Stimulated activated CD8-positive, alpha-beta memory T cell treated with anti-CD3 and anti-CD28 coated beads, Interleukin-12 subunit alpha, Interleukin-12 subunit beta, amount 100 ng/mL, for 1 hour (primary cell): ENCODE data around the gene C15orf39.

ENCODE experiments used
- DNase-seq: peaks from one replicate; pipeline ENCODE4 v3.0.0-alpha.2; 2020; ENCODE audit warnings: low read depth

Gene C15orf39

GRCh38 chr15:75197062-75197630 is 4.5 kb upstream of the C15orf39 start:
- no peak for DNase-seq

DNA sequence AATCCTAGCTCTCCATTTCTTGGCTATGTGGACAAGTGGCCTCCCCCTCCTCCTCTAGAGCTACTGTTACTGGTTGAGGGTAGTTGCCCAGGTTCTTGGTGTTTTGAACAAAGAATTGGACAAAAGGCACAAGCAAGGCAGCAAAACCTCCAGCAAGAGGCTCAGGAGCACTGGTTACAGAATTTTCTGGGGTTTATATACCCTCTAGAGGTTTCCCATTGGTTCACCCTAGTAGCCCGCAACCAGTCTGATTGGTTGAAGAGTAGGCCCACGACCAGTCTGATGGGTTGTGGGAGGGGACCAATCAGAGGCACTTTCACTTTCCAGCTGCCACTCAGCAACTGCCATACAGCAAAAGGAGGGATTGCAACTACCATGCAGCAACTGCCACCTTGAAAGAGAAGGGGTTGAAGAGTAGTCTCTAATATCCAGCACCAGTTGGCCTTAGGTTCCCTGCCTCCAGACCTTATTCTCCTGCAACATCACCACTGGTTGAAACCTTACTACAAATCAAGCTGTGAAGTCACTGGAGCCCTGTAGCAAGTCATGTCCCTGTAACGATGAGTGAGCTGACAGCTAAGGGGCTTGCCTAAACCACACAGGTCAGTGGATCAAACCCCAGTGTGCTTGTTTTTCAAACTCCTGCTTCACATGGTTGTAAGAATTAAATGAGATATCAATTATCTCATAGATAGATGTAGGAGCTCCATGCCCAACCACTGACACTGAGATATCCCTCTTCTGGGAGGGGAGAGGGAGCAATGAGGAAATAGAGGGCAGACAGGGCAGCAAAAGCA is 2.9 kb upstream of the C15orf39 start:
- no peak for DNase-seq

DNA sequence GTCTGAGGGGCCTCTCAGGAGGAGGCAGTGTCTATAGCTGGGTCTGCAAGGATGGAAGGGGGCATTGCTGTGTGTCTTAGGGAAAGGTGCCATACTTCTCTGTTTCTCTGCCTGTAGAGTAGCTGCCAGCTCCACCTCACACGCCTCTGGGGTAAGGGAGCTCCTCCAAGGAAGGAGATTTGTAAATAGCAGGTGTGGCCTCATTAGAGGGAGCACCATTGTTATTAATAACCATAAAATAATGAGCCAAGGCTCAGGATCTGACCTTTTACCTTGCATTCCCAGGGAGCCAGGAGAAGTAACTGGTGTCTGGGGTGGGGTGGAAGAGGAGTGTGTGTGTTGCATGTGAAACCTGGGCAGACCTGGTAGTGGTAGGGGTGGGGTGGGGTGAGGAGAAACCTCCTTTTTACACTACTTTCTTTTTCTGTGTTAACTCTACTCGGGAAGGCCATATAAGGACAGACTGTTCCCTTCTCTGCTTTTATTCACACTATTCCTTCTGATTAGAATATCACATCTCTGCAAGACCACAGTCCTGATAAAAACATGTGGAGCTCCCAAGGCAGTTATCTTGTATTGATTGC is 2.2 kb upstream of the C15orf39 start:
- no peak for DNase-seq

DNA sequence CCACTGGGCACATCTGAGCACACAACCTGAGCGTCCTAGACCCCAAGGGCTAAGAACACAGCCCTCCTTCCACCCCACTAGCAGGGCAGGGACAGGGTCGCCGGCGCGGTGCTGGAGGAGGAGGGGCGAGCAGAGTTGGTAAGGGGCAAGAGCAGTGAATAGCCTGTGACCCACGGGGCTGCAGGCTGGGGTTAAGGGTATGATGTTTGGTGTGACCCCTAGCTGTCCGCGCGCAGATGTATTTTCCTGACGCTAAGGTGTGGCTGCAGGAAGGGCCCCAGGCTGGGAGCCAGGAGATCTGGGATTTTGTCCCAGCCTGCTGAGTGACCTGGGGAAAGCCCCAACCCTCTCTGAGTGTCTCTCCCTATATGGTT is 1.3 kb upstream of the C15orf39 start:
- no peak for DNase-seq

- DNase-seq = no peak
Measured at GRCh38 chr15:75200765-75201615, 692 bp upstream of the C15orf39 start.

GRCh38 chr15:75202251-75203016 is 752 bp downstream of the C15orf39 start:
- DNase-seq = peak; percentile 78

GRCh38 chr15:75203017-75203907 is 1.6 kb downstream of the C15orf39 start:
- no peak for DNase-seq

- DNase-seq = no peak
Measured at GRCh38 chr15:75203908-75204263, 2.2 kb downstream of the C15orf39 start.

- peak; percentile 72 for DNase-seq
Measured at GRCh38 chr15:75204340-75205063, 2.8 kb downstream of the C15orf39 start.

GRCh38 chr15:75205064-75205395 is 3.3 kb downstream of the C15orf39 start:
- DNase-seq = no peak

DNA sequence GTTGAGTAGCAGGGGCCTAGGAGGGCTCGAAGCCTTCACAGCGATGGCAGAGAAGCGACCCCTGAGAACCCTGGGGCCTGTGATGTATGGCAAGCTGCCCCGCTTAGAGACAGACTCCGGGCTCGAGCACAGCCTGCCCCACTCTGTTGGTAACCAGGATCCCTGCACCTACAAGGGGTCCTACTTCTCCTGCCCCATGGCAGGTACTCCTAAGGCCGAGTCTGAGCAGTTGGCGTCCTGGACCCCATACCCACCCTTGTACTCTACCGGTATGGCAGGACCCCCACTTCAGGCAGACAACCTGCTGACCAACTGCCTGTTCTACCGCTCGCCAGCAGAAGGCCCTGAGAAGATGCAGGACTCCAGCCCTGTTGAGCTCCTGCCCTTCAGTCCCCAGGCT is 4.3 kb downstream of the C15orf39 start:
- DNase-seq = no peak

GRCh38 chr15:75206803-75207617 is 5.3 kb downstream of the C15orf39 start:
- no peak for DNase-seq

DNA sequence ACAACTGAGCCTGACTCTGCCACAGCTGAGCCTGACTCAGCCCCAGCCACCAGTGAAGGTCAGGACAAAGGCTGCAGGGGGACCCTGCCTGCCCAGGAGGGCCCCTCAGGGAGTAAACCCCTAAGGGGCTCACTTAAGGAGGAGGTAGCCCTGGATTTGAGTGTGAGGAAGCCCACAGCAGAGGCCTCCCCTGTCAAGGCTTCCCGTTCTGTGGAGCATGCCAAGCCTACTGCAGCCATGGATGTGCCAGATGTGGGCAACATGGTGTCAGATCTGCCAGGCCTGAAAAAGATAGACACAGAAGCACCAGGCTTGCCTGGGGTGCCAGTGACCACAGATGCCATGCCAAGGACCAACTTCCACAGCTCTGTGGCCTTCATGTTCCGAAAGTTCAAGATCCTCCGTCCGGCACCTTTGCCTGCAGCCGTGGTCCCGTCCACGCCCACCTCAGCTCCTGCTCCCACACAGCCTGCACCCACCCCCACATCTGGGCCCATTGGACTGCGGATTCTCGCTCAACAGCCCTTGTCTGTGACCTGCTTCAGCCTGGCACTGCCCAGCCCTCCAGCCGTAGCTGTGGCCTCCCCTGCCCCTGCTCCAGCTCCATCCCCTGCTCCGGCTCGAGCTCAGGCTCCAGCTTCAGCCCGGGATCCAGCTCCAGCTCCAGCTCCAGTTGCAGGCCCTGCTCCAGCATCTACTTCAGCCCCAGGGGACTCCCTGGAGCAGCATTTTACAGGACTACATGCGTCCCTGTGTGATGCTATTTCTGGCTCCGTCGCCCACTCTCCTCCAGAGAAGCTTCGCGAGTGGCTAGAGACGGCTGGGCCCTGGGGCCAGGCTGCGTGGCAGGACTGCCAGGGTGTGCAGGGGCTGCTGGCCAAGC is 6.2 kb downstream of the C15orf39 start:
- no peak for DNase-seq

DNA sequence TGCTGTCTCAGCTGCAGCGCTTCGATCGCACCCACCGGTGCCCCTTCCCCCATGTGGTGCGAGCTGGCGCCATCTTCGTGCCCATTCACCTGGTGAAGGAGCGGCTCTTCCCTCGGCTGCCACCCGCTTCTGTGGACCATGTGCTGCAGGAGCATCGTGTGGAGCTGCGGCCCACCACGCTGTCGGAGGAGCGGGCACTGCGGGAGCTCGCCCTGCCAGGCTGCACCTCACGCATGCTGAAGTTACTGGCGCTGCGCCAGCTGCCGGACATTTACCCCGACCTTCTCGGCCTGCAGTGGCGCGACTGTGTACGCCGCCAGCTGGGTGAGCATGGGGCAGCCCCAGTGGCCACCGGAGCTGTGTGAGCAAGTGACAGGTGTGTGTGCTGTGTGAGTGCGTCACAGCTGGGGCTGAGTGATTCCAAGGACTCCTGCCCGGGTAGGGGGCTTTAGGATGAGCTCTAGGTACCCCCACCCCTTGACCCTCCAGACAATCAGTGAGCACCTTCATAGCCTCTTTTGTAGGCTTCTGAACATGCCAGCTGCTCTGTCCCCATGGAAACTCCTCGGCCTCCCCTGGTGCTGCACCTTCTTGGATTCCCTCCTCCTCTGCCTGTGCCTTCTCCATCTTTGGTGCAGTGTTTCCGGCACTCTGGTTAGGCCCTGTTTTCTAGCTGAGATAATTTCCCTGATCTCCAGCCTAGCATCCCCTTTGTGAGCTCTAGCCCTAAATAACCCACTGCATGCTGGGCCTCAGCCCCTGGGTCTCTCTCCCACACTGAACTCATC is 7.0 kb downstream of the C15orf39 start:
- no peak for DNase-seq

- DNase-seq = no peak
Measured at GRCh38 chr15:75209289-75209676, 7.6 kb downstream of the C15orf39 start.

GRCh38 chr15:75210811-75211230 is 9.1 kb downstream of the C15orf39 start:
- DNase-seq = no peak

GRCh38 chr15:75211436-75212199 is 9.9 kb downstream of the C15orf39 start:
- no peak for DNase-seq
